ENCODE measurements around the gene SH2D7. TPM values are rescaled to one million over a fixed set of nuclear protein-coding genes. Genes with fewer than 3 reads are reported as not detected.

Gene SH2D7
- total RNA-seq, 1 experiment from 2014 or later, result not detected

DNA sequence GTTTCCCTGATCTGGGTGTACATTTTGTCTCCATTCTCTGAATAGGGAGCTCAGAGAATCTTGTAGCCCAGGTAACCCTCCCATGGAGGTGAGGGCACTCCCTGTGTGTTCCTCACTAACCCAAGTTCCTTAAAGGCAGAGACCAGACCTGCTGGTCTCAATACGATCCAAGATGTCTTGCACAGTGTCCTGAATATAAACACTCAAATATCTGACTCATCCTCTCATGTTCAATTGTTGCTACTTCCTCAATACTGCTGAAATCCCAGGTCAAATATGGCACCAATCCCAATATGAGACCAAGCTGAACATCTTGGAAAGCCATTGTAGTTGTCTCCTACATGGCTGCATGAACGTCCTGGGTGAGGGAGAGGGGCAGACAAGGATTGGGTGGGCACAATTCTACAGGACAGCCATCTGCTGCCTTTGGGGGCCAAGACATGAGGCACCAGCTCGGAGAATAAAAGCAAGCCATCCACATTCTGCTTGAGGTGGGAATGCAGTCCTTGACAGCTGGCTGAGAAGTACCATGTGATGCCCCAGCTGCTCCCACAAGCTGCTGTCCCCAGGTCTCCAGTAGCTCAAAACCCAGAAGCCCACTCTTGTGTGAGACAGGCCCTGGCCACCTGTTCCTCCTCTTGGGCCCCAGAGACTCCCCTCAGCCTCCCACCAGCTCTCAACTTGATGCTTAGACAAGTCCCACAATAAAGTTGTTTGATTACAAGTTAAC lies 33.1 kb upstream of the SH2D7 start:
- Histone ChIP-seq H3K27me3 (ENCODE audit: insufficient read depth, low read length) (no peaks in the 10 kb centered on the region), H4K5ac (ENCODE audit: insufficient read length, low read depth, low read length) (no peak overlapping the region), H3K18ac (ENCODE audit: insufficient read length, low read depth, low read length) (no peak overlapping the region), H2BK20ac (ENCODE audit: low read depth, low read length, poor library complexity, severe bottlenecking) (no peak overlapping the region), H3K23ac (ENCODE audit: insufficient read length, low read depth, low read length) (no peak overlapping the region), H2AK5ac (ENCODE audit: insufficient read length, low read length) (no peak overlapping the region), H2BK120ac (ENCODE audit: low read depth, low read length, poor library complexity, severe bottlenecking) (no peak overlapping the region), H2BK5ac (ENCODE audit: insufficient read length, low read length) (no peak overlapping the region), H3K14ac (ENCODE audit: insufficient read depth, low read length) (no peak overlapping the region), H3K56ac (ENCODE audit: insufficient read length, low read depth, low read length) (no peak overlapping the region), H4K8ac (replicated peaks; ENCODE audit: insufficient read length, low read depth, low read length) (no peak overlapping the region), H3T11ph (ENCODE audit: low read length) (no peak overlapping the region), H4K20me1 (ENCODE audit: control insufficient read depth, insufficient read depth, insufficient read length) (no peaks in the 10 kb centered on the region), H3K27ac (ENCODE audit: insufficient read length, low read depth, low read length) (no peak overlapping the region), H3K4me1 (ENCODE audit: insufficient read depth, low read length) (no peaks in the 10 kb centered on the region), H3K23me2 (ENCODE audit: insufficient read length, low read depth, low read length, poor library complexity, severe bottlenecking) (no peaks in the 10 kb centered on the region), H2BK15ac (ENCODE audit: low read depth, low read length) (no peak overlapping the region), H2AFZ (ENCODE audit: low read length) (no peak overlapping the region), H3K4me2 (ENCODE audit: insufficient read depth, insufficient read length, low read length) (no peak overlapping the region), H2BK12ac (ENCODE audit: insufficient read length, low read depth, low read length) (no peak overlapping the region), H4K91ac (ENCODE audit: insufficient read length, low read depth, low read length) (no peak overlapping the region), H3K9me3 (ENCODE audit: control insufficient read depth, low read depth, low read length) (no peaks in the 10 kb centered on the region), H3K4ac (ENCODE audit: low read depth, low read length) (no peak overlapping the region), H3K9ac (ENCODE audit: extremely low read depth, insufficient read length, low read length) (no peak overlapping the region), H3K79me2 (ENCODE audit: insufficient read depth, low read length) (peaks cover 3% of the 10 kb centered on the region; the same call in 1 of the 2 replicates), H3K79me1 (ENCODE audit: insufficient read depth, low read depth, low read length, poor library complexity, severe bottlenecking) (no peaks in the 10 kb centered on the region)
- no peaks in the 10 kb centered on the region for H3K9me3 Mint-ChIP-seq
- H3K27ac Mint-ChIP-seq, result no peak overlapping the region
- DNase-seq, result no peak
- no peak overlapping the region; a peak in 1 of 5 replicates for H3K4me3 Mint-ChIP-seq
- TF ChIP-seq, protein P1, sequence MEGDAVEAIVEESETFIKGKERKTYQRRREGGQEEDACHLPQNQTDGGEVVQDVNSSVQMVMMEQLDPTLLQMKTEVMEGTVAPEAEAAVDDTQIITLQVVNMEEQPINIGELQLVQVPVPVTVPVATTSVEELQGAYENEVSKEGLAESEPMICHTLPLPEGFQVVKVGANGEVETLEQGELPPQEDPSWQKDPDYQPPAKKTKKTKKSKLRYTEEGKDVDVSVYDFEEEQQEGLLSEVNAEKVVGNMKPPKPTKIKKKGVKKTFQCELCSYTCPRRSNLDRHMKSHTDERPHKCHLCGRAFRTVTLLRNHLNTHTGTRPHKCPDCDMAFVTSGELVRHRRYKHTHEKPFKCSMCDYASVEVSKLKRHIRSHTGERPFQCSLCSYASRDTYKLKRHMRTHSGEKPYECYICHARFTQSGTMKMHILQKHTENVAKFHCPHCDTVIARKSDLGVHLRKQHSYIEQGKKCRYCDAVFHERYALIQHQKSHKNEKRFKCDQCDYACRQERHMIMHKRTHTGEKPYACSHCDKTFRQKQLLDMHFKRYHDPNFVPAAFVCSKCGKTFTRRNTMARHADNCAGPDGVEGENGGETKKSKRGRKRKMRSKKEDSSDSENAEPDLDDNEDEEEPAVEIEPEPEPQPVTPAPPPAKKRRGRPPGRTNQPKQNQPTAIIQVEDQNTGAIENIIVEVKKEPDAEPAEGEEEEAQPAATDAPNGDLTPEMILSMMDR (conservative IDR thresholded peaks at IDR 0.05), result no peak
- H3K4me1 Mint-ChIP-seq, result peaks cover 18 to 19% of the 10 kb centered on the region in 2 experiments
- no peaks in the 10 kb centered on the region for H3K36me3 Mint-ChIP-seq (ENCODE audit: insufficient read depth in 1 of 3, low read depth in 3 of 3)
- WGBS (ENCODE audit: extremely low coverage, insufficient read length, low lambda C conversion rate), result no CpG with 5 or more reads among the region's 3 CpGs
- H3K27me3 Mint-ChIP-seq (ENCODE audit: low read depth), result no peaks in the 10 kb centered on the region
